Measurements from ENCODE around the gene ISCA2. TPM values are rescaled to one million over a fixed set of nuclear protein-coding genes. Genes with fewer than 3 reads are reported as not detected.

Gene ISCA2
- total RNA-seq, 2 experiments from 2014 or later = 38.4 to 50.0 TPM

DNA sequence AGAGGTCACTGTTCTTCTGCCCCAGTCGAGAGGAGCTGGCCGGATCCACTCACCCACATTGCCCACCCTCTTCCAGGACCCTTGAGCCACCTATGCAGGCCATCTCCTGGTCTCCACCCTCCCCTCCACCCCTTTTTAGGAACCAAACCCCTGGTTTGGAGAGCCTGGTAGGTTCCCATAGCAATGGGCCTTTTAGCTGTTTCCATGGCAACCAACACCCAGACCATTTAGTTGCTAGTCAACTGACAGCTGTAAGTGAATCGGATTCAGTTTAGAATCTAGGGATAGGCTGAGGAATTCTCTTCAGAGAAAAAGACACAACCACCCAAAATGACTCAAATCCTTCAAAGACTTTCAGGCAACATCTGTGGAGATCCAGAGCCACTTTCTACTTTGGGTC lies 17.0 kb upstream of the ISCA2 start:
- no peak overlapping the region for H3K27ac ChIP-seq (ENCODE audit: low read depth, low read length, poor library complexity, severe bottlenecking)
- no peaks in the 10 kb centered on the region for H3K79me2 ChIP-seq (ENCODE audit: insufficient read depth, low read depth, low read length)
- no peak overlapping the region for H3K4me2 ChIP-seq (ENCODE audit: low read length)
- no peak overlapping the region for H2AFZ ChIP-seq (ENCODE audit: low read length)
- H4K20me1 ChIP-seq (ENCODE audit: insufficient read depth, low read length) = no peaks in the 10 kb centered on the region
- ChIA-PET CTCF (ENCODE audit: unreplicated experiment) (no interaction called here), POLR2A (no interaction called here)
- no peaks in the 10 kb centered on the region for H3K36me3 ChIP-seq (ENCODE audit: insufficient read depth, low read length)
- no peaks in the 10 kb centered on the region for H3K9me3 ChIP-seq (ENCODE audit: low read length)
- no TSS peak for BruUV-seq (replicated peaks)
- H3K4me3 ChIP-seq (ENCODE audit: low read depth, low read length, poor library complexity, severe bottlenecking) = no peak overlapping the region
- no peaks in the 10 kb centered on the region for H3K4me1 ChIP-seq (ENCODE audit: insufficient read depth, low read length, poor library complexity, severe bottlenecking)
- no peaks in the 10 kb centered on the region for H3K9me2 ChIP-seq (ENCODE audit: insufficient read depth, low read length)
- no peak for TF ChIP-seq EZH2phosphoT487 (IDR thresholded peaks at IDR 0.05; ENCODE audit: borderline replicate concordance, low read depth, low read length)
- no peak for TF ChIP-seq CTCF (conservative IDR thresholded peaks at IDR 0.05; ENCODE audit: low read length)
- intact Hi-C loops (cut with micrococcal nuclease; ENCODE audit: unreplicated experiment) = no loop called here
- no peak for DNase-seq (ENCODE audit: low spot score)

GRCh38 chr14:74478996-74479635 lies 14.4 kb upstream of the ISCA2 start:
- no peak overlapping the region for H3K4me3 ChIP-seq (ENCODE audit: low read depth, low read length, poor library complexity, severe bottlenecking)
- ChIA-PET CTCF (ENCODE audit: unreplicated experiment) (no interaction called here), POLR2A (no interaction called here)
- no peaks in the 10 kb centered on the region for H3K36me3 ChIP-seq (ENCODE audit: insufficient read depth, low read length)
- peak; percentile 11 for DNase-seq (ENCODE audit: low spot score)
- H3K27ac ChIP-seq (ENCODE audit: low read depth, low read length, poor library complexity, severe bottlenecking) = no peak overlapping the region
- no peaks in the 10 kb centered on the region for H3K9me2 ChIP-seq (ENCODE audit: insufficient read depth, low read length)
- peak; percentile 66 for TF ChIP-seq CTCF (conservative IDR thresholded peaks at IDR 0.05; ENCODE audit: low read length)
- no peak for TF ChIP-seq EZH2phosphoT487 (IDR thresholded peaks at IDR 0.05; ENCODE audit: borderline replicate concordance, low read depth, low read length)
- no peak overlapping the region for H3K4me2 ChIP-seq (ENCODE audit: low read length)
- no peaks in the 10 kb centered on the region for H3K4me1 ChIP-seq (ENCODE audit: insufficient read depth, low read length, poor library complexity, severe bottlenecking)
- BruUV-seq (replicated peaks) = no TSS peak
- H2AFZ ChIP-seq (ENCODE audit: low read length) = no peak overlapping the region
- no peaks in the 10 kb centered on the region for H4K20me1 ChIP-seq (ENCODE audit: insufficient read depth, low read length)
- H3K79me2 ChIP-seq (ENCODE audit: insufficient read depth, low read depth, low read length) = no peaks in the 10 kb centered on the region
- no peaks in the 10 kb centered on the region for H3K9me3 ChIP-seq (ENCODE audit: low read length)
- intact Hi-C loops (cut with micrococcal nuclease; ENCODE audit: unreplicated experiment) = no loop called here

GRCh38 chr14:74480046-74480445 lies 13.5 kb upstream of the ISCA2 start:
- intact Hi-C loops (cut with micrococcal nuclease; ENCODE audit: unreplicated experiment) = no loop called here
- Histone ChIP-seq H3K27ac (ENCODE audit: low read depth, low read length, poor library complexity, severe bottlenecking) (no peak overlapping the region), H3K4me2 (ENCODE audit: low read length) (no peak overlapping the region), H3K4me3 (ENCODE audit: low read depth, low read length, poor library complexity, severe bottlenecking) (no peak overlapping the region), H3K9me3 (ENCODE audit: low read length) (no peaks in the 10 kb centered on the region), H3K36me3 (ENCODE audit: insufficient read depth, low read length) (no peaks in the 10 kb centered on the region), H4K20me1 (ENCODE audit: insufficient read depth, low read length) (no peaks in the 10 kb centered on the region), H3K4me1 (ENCODE audit: insufficient read depth, low read length, poor library complexity, severe bottlenecking) (no peaks in the 10 kb centered on the region), H3K79me2 (ENCODE audit: insufficient read depth, low read depth, low read length) (no peaks in the 10 kb centered on the region), H2AFZ (ENCODE audit: low read length) (no peak overlapping the region), H3K9me2 (ENCODE audit: insufficient read depth, low read length) (no peaks in the 10 kb centered on the region)
- TF ChIP-seq EZH2phosphoT487 (IDR thresholded peaks at IDR 0.05; ENCODE audit: borderline replicate concordance, low read depth, low read length) (no peak), CTCF (conservative IDR thresholded peaks at IDR 0.05; ENCODE audit: low read length) (no peak)
- ChIA-PET CTCF (ENCODE audit: unreplicated experiment) (no interaction called here), POLR2A (interaction anchor here (0.7 kb wide), 1 partner anchor 143 kb away, joined by 3 read pairs; no protein-coding TSS in a partner anchor)
- no TSS peak for BruUV-seq (replicated peaks)
- no peak for DNase-seq (ENCODE audit: low spot score)

All from OCI-LY7 (cell line).